Measurements from ENCODE around the gene TMPRSS11A.

- TF ChIP-seq CTCF (IDR thresholded peaks at IDR 0.05; ENCODE audit: extremely low read depth in 1 of 2, insufficient read depth in 1 of 2, low read depth in 1 of 2, low read length in 2 of 2), result no peak
- TF ChIP-seq MAX (IDR thresholded peaks at IDR 0.05; ENCODE audit: insufficient read depth, insufficient read length), result no peak
- TF ChIP-seq EZH2 (IDR thresholded peaks at IDR 0.05; ENCODE audit: borderline replicate concordance, low read depth, low read length, severe bottlenecking), result no peak
- no peak for TF ChIP-seq GATA2 (IDR thresholded peaks at IDR 0.05; ENCODE audit: insufficient read depth, insufficient read length, low read depth, low read length)
- TF ChIP-seq POLR2A (IDR thresholded peaks at IDR 0.05; ENCODE audit: low read depth, low read length), result no peak
- TF ChIP-seq JUN (IDR thresholded peaks at IDR 0.05; ENCODE audit: borderline replicate concordance, insufficient read depth, insufficient read length, low read depth), result no peak
- no peak for TF ChIP-seq POLR2AphosphoS5 (IDR thresholded peaks at IDR 0.05; ENCODE audit: insufficient read depth, low read depth, low read length)
- no peak for TF ChIP-seq MYC (IDR thresholded peaks at IDR 0.05; ENCODE audit: low read depth, low read length)
- TF ChIP-seq FOS (IDR thresholded peaks at IDR 0.05; ENCODE audit: borderline replicate concordance, insufficient read depth, low read length), result no peak
Measured at GRCh38 chr4:67973608-67974007, 10.3 kb upstream of the TMPRSS11A start.

All from endothelial cell of umbilical vein (primary cell).